Stimulated activated naive CD8-positive, alpha-beta T cell treated with anti-CD3 and anti-CD28 coated beads, Interleukin-15, amount 100 ng/mL, for 72 hours (primary cell): Measurements from ENCODE around the gene ALG10.
A peak's percentile ranks its signal among the peaks of the same experiment; 100 is the strongest.
"Not testable (repeated sequence)": the region's sequence is repeated elsewhere in the genome, so short reads cannot be mapped to it uniquely, and the experiment has no call there.

Source experiments
- ATAC-seq: fragments of 150-1000 bp; cut with Tn5 transposase; 2 replicates; pipeline ENCODE4 v1.10.0; 2021; ENCODE audit warnings: mild to moderate bottlenecking, moderate library complexity
- DNase-seq, 2 donors: peaks; one replicate each; pipeline ENCODE4 v3.0.0; 2021 to 2022
- H3K27ac Mint-ChIP-seq, 2 donors: one replicate each; pipeline ENCODE4 v1.8.0; 2022; ENCODE audit warnings: mild to moderate bottlenecking in 2 of 2, mixed read lengths in 2 of 2, moderate library complexity in 2 of 2
- H3K27me3 Mint-ChIP-seq: one replicate; pipeline ENCODE4 v1.8.0; 2022; ENCODE audit warnings: mixed read lengths
- H3K4me1 Mint-ChIP-seq: one replicate; pipeline ENCODE4 v1.8.0; 2022; ENCODE audit warnings: mild to moderate bottlenecking, mixed read lengths
- H3K4me3 Mint-ChIP-seq, 2 donors: one replicate each; pipeline ENCODE4 v1.8.0; 2022; ENCODE audit warnings: mild to moderate bottlenecking in 2 of 2, mixed read lengths in 2 of 2, moderate library complexity in 1 of 2
- H3K9me3 Mint-ChIP-seq, 2 donors: one replicate each; pipeline ENCODE4 v1.8.0; 2022; ENCODE audit warnings: mixed read lengths in 2 of 2

ALG10 gene, protein sequence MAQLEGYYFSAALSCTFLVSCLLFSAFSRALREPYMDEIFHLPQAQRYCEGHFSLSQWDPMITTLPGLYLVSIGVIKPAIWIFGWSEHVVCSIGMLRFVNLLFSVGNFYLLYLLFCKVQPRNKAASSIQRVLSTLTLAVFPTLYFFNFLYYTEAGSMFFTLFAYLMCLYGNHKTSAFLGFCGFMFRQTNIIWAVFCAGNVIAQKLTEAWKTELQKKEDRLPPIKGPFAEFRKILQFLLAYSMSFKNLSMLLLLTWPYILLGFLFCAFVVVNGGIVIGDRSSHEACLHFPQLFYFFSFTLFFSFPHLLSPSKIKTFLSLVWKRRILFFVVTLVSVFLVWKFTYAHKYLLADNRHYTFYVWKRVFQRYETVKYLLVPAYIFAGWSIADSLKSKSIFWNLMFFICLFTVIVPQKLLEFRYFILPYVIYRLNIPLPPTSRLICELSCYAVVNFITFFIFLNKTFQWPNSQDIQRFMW

DNA sequence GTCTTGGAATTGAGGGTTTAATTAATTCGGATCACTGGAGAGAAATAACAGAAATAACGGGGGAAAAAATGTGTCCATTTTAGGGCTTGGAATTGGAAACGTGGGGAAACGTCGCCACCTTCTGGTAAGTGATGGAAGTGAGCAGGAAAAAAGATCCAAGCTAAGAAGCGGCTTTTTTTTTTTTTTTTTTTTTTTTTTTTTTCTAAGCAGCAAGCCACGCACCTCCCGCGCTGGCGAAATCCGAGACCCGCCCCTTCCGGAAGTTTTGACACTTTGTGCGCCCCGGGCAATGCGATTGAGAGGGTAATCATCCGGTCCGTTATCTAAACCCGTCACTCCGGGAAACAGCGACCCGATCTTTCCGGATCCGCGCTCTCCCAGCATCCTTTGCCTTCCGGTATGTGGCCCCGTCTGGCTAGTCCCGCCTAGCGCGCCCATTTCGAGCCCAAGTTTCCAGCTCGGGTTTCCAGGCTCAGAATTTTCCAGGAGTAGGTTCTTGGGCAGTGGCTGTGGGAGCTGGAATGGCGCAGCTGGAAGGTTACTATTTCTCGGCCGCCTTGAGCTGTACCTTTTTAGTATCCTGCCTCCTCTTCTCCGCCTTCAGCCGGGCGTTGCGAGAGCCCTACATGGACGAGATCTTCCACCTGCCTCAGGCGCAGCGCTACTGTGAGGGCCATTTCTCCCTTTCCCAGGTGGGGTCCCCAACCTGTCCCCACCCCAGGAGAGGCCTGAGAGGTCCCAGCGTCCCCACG lies at the start of gene ALG10:
Gene ALG10 (plus strand): TSS at position 418 of the 752 bp plus-strand sequence. CDS start 104 bp downstream, at position 522.
- ATAC-seq (peak; percentile 99), DNase-seq (peak; percentile 90 to 96)
- peaks cover 16% of the 10 kb centered on the region for H3K4me1 Mint-ChIP-seq
- H3K27me3 Mint-ChIP-seq: no peaks in the 10 kb centered on the region
- peak within 1 kb of the TSS; percentile 95 to 97 for H3K4me3 Mint-ChIP-seq
- H3K9me3 Mint-ChIP-seq: no peaks in the 10 kb centered on the region
- peak within 1 kb of the TSS; percentile 97 to 99 for H3K27ac Mint-ChIP-seq

DNA sequence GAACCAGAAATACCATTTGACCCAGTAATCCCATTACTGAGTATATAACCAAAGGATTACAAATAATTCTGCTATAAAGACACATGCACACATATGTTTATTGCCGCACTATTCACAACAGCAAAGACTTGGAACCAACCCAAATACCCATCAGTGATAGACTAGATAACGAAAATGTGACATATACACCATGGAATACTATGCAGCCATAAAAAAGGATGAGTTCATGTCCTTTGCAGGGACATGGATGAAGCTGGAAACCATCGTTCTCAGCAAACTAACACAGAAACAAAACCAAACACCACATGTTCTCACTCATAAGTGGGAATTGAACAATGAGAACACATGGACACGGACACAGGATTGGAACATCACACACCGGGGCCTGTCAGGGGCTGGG lies 49.4 kb upstream of the ALG10 start:
- H3K4me3 Mint-ChIP-seq, H3K27ac Mint-ChIP-seq, ATAC-seq, H3K9me3 Mint-ChIP-seq, H3K4me1 Mint-ChIP-seq, H3K27me3 Mint-ChIP-seq, DNase-seq: not testable (repeated sequence)

DNA sequence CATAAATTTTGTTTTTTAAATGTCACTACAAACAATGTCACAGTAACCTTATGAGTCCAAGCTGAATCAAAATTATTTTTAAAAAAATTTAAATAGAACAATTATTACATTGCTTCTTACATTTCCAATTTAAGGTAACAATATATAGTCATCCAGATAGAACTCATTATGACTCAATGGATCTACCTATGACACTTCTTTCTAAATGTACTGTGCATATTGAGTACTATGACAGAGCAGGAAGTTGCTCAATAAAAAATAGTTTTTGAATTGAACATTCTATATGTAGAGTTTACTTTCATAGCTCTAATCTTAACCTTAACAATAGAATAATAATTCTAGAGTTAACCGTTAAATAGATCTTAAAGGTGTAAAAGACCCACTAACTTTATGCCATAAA lies 44.4 kb upstream of the ALG10 start:
- no peak for ATAC-seq
- H3K4me3 Mint-ChIP-seq: no peak overlapping the region
- no peak for DNase-seq
- H3K4me1 Mint-ChIP-seq: no peaks in the 10 kb centered on the region
- no peaks in the 10 kb centered on the region for H3K27me3 Mint-ChIP-seq
- H3K9me3 Mint-ChIP-seq: peaks cover 0 to 2% of the 10 kb centered on the region in 2 donors
- no peak overlapping the region for H3K27ac Mint-ChIP-seq

DNA sequence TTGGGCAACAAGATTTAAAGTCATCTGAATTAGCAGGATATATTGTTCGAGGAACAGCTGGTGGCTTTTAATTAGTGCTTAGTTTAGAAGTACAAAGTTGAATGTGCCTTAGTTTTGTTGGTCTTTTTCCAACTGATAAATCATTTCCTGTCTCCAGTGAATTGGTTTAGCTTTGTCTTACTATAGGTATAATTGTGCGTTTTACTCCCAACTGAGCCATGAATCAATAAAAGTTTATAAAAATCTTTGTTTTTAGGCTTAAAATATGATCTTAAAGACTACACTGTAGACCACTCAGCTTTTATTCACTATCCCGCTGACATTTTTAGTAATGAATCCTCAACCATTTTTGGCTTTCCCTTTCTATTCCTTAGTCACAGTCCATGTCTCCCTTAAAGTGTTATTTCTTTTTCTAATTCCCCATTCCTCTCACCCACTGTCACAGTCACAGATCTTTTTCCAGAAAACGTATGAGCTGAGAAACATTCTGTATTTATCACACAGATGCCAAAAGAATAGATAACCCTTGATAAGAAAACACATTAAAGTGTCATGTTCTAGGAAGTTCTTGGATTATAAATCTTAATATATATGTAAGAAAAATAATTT lies 34.0 kb upstream of the ALG10 start:
- Mint-ChIP-seq H3K27ac (no peak overlapping the region), H3K4me1 (no peaks in the 10 kb centered on the region), H3K4me3 (no peak overlapping the region), H3K27me3 (peaks cover 6% of the 10 kb centered on the region), H3K9me3 (no peaks in the 10 kb centered on the region)
- DNase-seq (no peak), ATAC-seq (no peak)

DNA sequence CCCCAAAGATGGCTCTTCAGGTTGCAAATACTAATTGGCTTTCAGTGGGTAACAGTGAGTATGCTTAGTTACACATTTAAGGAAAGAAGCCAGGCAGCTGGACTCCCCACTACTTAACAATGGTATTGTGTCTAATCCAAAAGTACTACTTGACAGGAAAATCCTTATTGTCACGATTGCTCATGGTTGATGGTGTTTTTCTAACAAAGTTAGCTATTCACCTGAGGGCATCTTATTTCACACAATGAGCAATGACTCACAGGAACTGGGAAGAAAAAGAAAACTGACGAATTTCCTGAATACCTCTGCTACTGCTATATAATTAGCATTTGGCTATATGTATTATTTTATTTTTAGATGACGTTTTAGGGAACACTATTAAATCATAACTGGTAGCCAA lies 33.4 kb upstream of the ALG10 start:
- Mint-ChIP-seq H3K4me1 (no peaks in the 10 kb centered on the region), H3K27me3 (peaks cover 6% of the 10 kb centered on the region), H3K27ac (no peak overlapping the region), H3K9me3 (no peaks in the 10 kb centered on the region), H3K4me3 (no peak overlapping the region)
- no peak for ATAC-seq
- no peak for DNase-seq

DNA sequence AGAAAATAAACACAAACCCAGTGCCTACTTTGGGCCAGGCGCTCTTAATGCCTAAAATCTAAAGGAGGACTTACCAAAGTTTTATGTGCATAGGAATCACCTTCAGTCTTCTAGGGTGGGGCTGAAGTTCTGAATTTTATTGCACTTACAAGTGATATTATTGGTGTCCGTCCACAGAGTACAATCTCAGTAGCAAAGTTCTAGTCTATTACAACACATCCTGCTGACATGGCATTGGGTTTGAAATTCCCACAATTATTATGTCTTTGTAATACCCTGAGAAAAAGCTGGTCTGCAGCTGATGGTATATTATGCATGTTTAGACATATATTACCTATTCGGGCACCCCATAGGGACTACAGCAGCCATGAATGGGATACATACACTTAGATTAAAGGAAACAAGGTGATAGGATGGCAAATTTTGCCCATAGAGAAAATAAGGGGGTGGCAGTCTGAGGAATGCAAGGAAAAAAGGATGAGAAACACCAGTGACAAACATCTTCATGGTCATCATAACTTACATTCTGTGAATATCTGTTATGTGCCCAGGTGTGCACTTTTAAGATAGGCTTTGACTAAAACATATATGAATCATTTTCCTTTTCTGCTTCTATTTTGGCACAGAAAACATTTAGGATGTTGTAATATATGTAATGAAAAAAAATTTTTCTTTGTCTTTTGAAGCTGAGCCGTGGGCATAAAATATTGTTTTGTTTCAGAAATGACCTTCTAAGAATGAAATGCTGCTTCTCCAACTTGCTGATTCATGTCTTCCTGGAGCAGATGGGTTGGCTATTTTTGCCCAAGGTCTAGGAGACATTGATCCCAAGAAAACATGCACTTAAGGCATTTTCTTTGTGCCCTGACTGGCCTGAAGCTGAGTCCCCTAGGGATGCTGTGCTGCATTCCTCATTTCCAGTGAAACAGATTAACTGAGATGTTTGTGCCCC lies 27.2 kb upstream of the ALG10 start:
- H3K4me3 Mint-ChIP-seq: no peak overlapping the region

DNA sequence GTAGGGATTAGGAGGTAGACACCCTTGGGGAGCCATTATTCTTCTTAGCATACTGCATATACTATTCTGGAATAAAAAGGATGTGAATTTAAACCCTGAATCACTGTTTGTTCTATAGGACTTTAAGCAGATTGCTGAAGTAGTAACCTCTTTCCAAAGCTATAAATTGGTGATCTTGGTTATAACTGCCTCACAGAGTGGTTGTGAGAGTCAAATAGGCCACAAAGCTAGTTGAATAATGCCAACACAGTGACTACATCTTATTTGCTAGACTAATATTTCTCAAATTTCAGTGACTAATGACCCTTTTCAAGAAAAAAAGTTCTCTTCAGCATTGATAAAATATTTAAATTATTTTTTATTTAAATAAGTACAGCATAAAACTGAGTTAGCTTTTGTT lies 13.5 kb upstream of the ALG10 start:
- H3K4me1 Mint-ChIP-seq, ATAC-seq, DNase-seq, H3K27me3 Mint-ChIP-seq, H3K9me3 Mint-ChIP-seq, H3K4me3 Mint-ChIP-seq, H3K27ac Mint-ChIP-seq: not testable (repeated sequence)

More for the DNA sequence above, 27.2 kb upstream of the ALG10 start:
- Mint-ChIP-seq H3K27me3 (peaks cover 7% of the 10 kb centered on the region), H3K27ac (no peak overlapping the region), H3K4me1 (no peaks in the 10 kb centered on the region), H3K9me3 (no peaks in the 10 kb centered on the region)
- no peak for DNase-seq
- no peak for ATAC-seq

DNA sequence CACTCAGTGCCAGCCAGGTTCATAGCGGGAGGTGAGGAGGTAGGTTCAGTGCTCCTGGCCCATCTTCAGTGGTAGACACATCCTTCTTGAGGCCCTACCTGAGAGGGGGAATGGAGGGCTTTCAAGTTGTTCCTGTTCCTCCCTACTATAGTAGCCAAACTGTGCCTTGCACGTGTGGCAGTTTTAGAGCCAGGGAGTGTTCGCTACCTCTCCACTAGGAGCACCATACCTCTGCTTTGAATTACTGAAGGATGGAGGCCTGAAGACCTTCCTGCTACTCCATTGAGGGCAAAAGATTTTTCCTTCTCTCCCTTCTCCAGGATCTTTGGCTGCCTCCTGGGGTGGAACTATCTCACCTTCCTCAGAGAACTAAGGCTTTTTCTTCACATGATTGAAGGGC lies 5.9 kb upstream of the ALG10 start:
- Mint-ChIP-seq H3K27me3 (no peaks in the 10 kb centered on the region), H3K4me3 (no peak overlapping the region), H3K27ac (no peak overlapping the region), H3K4me1 (no peaks in the 10 kb centered on the region), H3K9me3 (no peaks in the 10 kb centered on the region)
- DNase-seq (no peak), ATAC-seq (no peak)

DNA sequence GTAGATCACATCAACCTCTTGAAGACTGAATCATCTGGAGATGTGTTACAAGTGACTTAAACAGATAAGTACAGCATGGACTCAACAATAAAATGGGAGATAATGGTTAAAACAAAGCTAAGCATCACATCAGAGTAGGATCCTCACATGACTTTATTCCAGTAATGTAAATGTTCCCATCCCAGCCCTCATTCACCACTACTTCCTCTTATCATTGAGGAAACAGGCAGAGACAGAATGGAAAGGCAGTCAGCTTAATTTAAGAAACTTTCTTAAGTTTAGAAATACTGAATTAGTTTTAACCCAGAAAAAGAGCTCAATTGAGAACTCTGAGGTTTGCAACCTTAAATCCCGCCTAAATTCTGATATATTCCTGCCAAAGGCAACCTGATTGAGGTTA lies 1.2 kb upstream of the ALG10 start:
- no peak for ATAC-seq
- DNase-seq: no peak
- Mint-ChIP-seq H3K9me3 (no peaks in the 10 kb centered on the region), H3K4me3 (no peak overlapping the region), H3K27me3 (no peaks in the 10 kb centered on the region), H3K27ac (peak overlapping the region in 1 of 2 donors; percentile 26), H3K4me1 (peaks cover 16% of the 10 kb centered on the region)

DNA sequence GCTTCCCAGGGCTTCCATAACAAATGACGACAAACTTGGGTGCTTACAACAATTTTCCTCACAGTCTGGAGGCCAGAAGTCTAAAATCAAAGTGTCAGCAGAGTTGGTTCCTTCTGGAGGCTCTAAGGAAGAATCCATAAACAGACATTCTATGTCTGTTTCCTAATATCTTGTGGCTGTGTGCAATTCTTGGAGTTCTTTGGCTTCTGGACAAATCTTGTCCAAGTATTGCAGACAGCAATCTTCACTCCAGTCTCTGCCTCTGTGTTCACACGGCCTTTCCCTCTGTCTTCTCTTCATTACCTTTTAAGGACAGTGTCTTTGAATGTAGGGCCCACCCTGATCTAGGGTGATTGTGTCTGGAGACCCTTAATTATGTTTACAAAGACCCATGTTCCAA lies 5.4 kb downstream of the ALG10 start:
- H3K4me1 Mint-ChIP-seq: peaks cover 11% of the 10 kb centered on the region
- not testable (repeated sequence) for H3K27me3 Mint-ChIP-seq, H3K4me3 Mint-ChIP-seq, H3K9me3 Mint-ChIP-seq, ATAC-seq, H3K27ac Mint-ChIP-seq, DNase-seq

DNA sequence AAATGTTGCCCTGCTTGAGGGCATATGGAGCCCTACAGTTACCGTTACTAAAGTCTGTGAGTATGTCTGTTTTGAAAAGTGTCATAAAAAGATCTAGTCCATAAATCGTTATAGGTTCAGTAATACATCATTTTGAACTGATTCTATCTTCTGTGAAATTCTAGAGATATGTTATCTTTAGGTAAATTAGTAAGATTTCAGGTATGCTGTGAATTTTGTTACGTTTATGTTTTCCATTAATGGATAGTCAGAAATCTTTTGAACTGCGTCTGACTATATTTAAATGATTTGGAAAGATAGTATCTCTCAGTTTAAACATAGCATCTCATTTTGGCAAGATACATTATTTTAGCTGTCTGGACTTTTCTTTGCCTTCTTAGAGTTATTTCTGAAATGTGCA lies 8.3 kb downstream of the ALG10 start:
- Mint-ChIP-seq H3K4me1 (no peaks in the 10 kb centered on the region), H3K4me3 (no peak overlapping the region), H3K27me3 (no peaks in the 10 kb centered on the region), H3K9me3 (no peaks in the 10 kb centered on the region), H3K27ac (no peak overlapping the region)
- ATAC-seq (no peak), DNase-seq (no peak)

DNA sequence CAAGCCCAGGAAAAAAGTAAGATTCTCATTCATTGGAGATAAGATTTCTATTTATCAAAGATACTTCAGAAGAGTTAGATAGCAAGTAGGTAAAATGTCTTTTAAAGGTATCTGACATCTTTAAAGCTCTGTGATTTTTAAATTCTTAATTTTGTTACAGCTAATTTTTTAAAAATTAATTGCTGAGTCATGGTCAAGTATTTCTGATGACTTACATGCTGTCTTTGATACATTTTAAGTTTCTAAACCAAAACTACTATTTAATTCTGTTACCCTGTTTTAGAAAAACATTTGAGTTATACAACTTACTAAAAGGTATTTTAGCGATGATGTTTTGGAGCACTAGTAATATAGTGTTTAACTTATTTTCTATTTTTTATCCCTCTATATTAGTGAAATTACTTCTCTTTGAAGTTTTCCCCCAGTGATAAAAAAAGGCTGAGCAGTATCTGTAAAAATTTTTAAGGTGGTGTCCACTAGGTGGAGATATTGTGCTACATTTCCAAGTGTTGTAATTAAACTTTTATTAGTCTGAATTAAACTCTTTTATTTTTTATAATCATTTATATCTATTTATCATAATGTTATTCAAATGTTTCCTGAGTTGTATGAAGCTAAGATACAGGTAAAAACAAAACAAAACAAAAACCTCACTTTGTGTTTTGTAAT lies 11.5 kb downstream of the ALG10 start:
- Mint-ChIP-seq H3K4me1 (no peaks in the 10 kb centered on the region), H3K9me3 (no peaks in the 10 kb centered on the region), H3K4me3 (no peak overlapping the region), H3K27me3 (no peaks in the 10 kb centered on the region), H3K27ac (no peak overlapping the region)
- DNase-seq: no peak
- no peak for ATAC-seq

DNA sequence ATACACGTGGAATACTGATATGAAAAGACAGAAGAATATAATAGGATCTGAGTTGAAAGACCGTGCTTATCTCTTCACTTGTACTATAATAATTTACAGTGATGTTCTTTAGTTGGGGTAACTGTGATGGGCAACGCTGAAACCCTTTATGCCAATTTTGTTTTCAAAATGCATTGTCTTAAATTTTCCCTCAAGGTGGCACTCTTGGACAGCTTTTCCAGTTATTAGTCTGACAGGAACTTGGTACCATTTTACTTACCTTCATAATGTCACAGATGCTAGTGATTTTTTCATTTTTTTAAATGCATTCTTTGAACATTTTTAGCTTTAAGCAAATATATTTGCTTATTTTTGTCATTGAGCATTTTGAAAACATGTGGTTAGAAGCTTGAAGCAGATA lies 16.1 kb downstream of the ALG10 start:
- H3K4me1 Mint-ChIP-seq, H3K27ac Mint-ChIP-seq, DNase-seq, H3K4me3 Mint-ChIP-seq, H3K27me3 Mint-ChIP-seq, ATAC-seq, H3K9me3 Mint-ChIP-seq: not testable (repeated sequence)

DNA sequence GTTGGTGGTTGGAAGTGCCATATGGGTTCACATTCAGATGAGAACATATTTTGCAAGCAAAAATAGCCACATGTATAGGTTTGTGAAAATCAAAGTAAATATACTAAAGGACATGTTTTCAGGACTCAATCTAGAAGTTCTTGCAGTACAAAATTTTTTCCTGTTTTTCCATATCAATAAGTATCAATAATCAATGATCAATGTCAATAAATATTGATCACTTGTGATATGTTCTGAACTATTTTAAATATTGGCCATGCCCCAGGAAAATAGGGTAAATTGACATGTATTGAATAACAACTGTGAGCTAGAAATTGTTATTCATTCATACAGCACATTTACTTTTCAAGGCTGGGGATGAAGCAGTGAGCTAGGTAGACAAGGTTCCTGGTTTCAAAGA lies 24.3 kb downstream of the ALG10 start:
- DNase-seq (no peak), ATAC-seq (no peak)
- no peaks in the 10 kb centered on the region for H3K27me3 Mint-ChIP-seq
- no peak overlapping the region for H3K27ac Mint-ChIP-seq
- H3K4me1 Mint-ChIP-seq: no peaks in the 10 kb centered on the region
- H3K9me3 Mint-ChIP-seq: peaks cover 20 to 31% of the 10 kb centered on the region in 2 donors
- no peak overlapping the region for H3K4me3 Mint-ChIP-seq
